ENCODE measurements around the gene OTOF.

The OTOF gene

GRCh38 chr2:26407526-26407925, 70.4 kb downstream of the OTOF start:
- no peaks in the 10 kb centered on the region for H3K36me3 ChIP-seq (ENCODE audit: control insufficient read depth, insufficient read depth, low read length)
- no peaks in the 10 kb centered on the region for H3K27me3 ChIP-seq (ENCODE audit: control insufficient read depth, insufficient read depth, low read length)
- H3K9me3 ChIP-seq (ENCODE audit: control insufficient read depth, insufficient read depth, low read length): no peaks in the 10 kb centered on the region
- no peaks in the 10 kb centered on the region for H3K4me1 ChIP-seq (ENCODE audit: control insufficient read depth, insufficient read depth, low read length)
- H3K4me3 ChIP-seq (ENCODE audit: low read depth, low read length): no peak overlapping the region
- H3K9ac ChIP-seq (ENCODE audit: low read depth, low read length): no peak overlapping the region

Measured in iPS-15b (cell line).